ENCODE measurements around the gene PPFIA1.

Gene PPFIA1

GRCh38 chr11:70420496-70420895, 150.0 kb downstream of the PPFIA1 start:
- Mint-ChIP-seq H3K36me3 (no peaks in the 10 kb centered on the region), H3K4me1 (peaks cover 18% of the 10 kb centered on the region), H3K27me3 (peaks cover 66% of the 10 kb centered on the region), H3K4me3 (no peak overlapping the region), H3K9me3 (no peaks in the 10 kb centered on the region), H3K27ac (no peak overlapping the region)
- no peak for ATAC-seq

GRCh38 chr11:70421123-70421522, 150.6 kb downstream of the PPFIA1 start:
- Mint-ChIP-seq H3K36me3 (no peaks in the 10 kb centered on the region), H3K27me3 (peaks cover 66% of the 10 kb centered on the region), H3K4me1 (peaks cover 18% of the 10 kb centered on the region), H3K9me3 (no peaks in the 10 kb centered on the region), H3K4me3 (no peak overlapping the region), H3K27ac (no peak overlapping the region)
- no peak for ATAC-seq

GRCh38 chr11:70422692-70423522, 152.4 kb downstream of the PPFIA1 start:
- peaks cover 60% of the 10 kb centered on the region for H3K27me3 Mint-ChIP-seq
- no peaks in the 10 kb centered on the region for H3K9me3 Mint-ChIP-seq
- ATAC-seq, result no peak
- H3K4me3 Mint-ChIP-seq, result no peak overlapping the region
- no peaks in the 10 kb centered on the region for H3K36me3 Mint-ChIP-seq
- H3K27ac Mint-ChIP-seq, result no peak overlapping the region
- peaks cover 18% of the 10 kb centered on the region for H3K4me1 Mint-ChIP-seq

GRCh38 chr11:70423523-70424505, 153.3 kb downstream of the PPFIA1 start:
- H3K27ac Mint-ChIP-seq, result no peak overlapping the region

GRCh38 chr11:70424765-70425344, 154.4 kb downstream of the PPFIA1 start:
- Mint-ChIP-seq H3K27me3 (peaks cover 74% of the 10 kb centered on the region), H3K9me3 (no peaks in the 10 kb centered on the region)
- peak; percentile 37 for ATAC-seq

More at GRCh38 chr11:70423523-70424505, 153.3 kb downstream of the PPFIA1 start:
- ATAC-seq, result peak; percentile 58
- Mint-ChIP-seq H3K4me1 (peaks cover 18% of the 10 kb centered on the region), H3K36me3 (no peaks in the 10 kb centered on the region), H3K27me3 (peaks cover 69% of the 10 kb centered on the region), H3K4me3 (no peak overlapping the region), H3K9me3 (no peaks in the 10 kb centered on the region)

GRCh38 chr11:70427436-70427835, 156.9 kb downstream of the PPFIA1 start:
- peaks cover 61% of the 10 kb centered on the region for H3K27me3 Mint-ChIP-seq
- peaks cover 18% of the 10 kb centered on the region for H3K4me1 Mint-ChIP-seq

More at GRCh38 chr11:70424765-70425344, 154.4 kb downstream of the PPFIA1 start:
- Mint-ChIP-seq H3K27ac (no peak overlapping the region), H3K36me3 (no peaks in the 10 kb centered on the region), H3K4me3 (no peak overlapping the region), H3K4me1 (peaks cover 18% of the 10 kb centered on the region)

GRCh38 chr11:70428701-70429427, 158.4 kb downstream of the PPFIA1 start:
- peaks cover 14% of the 10 kb centered on the region for H3K4me1 Mint-ChIP-seq
- no peaks in the 10 kb centered on the region for H3K36me3 Mint-ChIP-seq
- no peaks in the 10 kb centered on the region for H3K9me3 Mint-ChIP-seq
- H3K27me3 Mint-ChIP-seq, result peaks cover 60% of the 10 kb centered on the region
- no peak overlapping the region for H3K27ac Mint-ChIP-seq
- ATAC-seq, result no peak
- no peak overlapping the region for H3K4me3 Mint-ChIP-seq

More at GRCh38 chr11:70427436-70427835, 156.9 kb downstream of the PPFIA1 start:
- Mint-ChIP-seq H3K36me3 (no peaks in the 10 kb centered on the region), H3K27ac (no peak overlapping the region), H3K9me3 (no peaks in the 10 kb centered on the region), H3K4me3 (no peak overlapping the region)
- no peak for ATAC-seq

GRCh38 chr11:70429428-70429705, 158.9 kb downstream of the PPFIA1 start:
- peaks cover 13% of the 10 kb centered on the region for H3K4me1 Mint-ChIP-seq
- no peaks in the 10 kb centered on the region for H3K9me3 Mint-ChIP-seq
- H3K27me3 Mint-ChIP-seq, result peaks cover 60% of the 10 kb centered on the region
- H3K27ac Mint-ChIP-seq, result no peak overlapping the region
- H3K36me3 Mint-ChIP-seq, result no peaks in the 10 kb centered on the region
- no peak overlapping the region for H3K4me3 Mint-ChIP-seq
- ATAC-seq, result no peak

GRCh38 chr11:70429724-70430521, 159.4 kb downstream of the PPFIA1 start:
- H3K4me1 Mint-ChIP-seq, result peaks cover 8% of the 10 kb centered on the region
- no peak overlapping the region for H3K4me3 Mint-ChIP-seq
- H3K9me3 Mint-ChIP-seq, result no peaks in the 10 kb centered on the region
- peak; percentile 31 for ATAC-seq
- no peaks in the 10 kb centered on the region for H3K36me3 Mint-ChIP-seq
- peaks cover 60% of the 10 kb centered on the region for H3K27me3 Mint-ChIP-seq
- H3K27ac Mint-ChIP-seq, result no peak overlapping the region

GRCh38 chr11:70430671-70431574, 160.4 kb downstream of the PPFIA1 start:
- no peak for ATAC-seq
- no peaks in the 10 kb centered on the region for H3K36me3 Mint-ChIP-seq
- H3K4me3 Mint-ChIP-seq, result no peak overlapping the region
- peaks cover 6% of the 10 kb centered on the region for H3K4me1 Mint-ChIP-seq
- no peak overlapping the region for H3K27ac Mint-ChIP-seq
- H3K9me3 Mint-ChIP-seq, result no peaks in the 10 kb centered on the region
- H3K27me3 Mint-ChIP-seq, result peaks cover 61% of the 10 kb centered on the region

- no peak for ATAC-seq
- no peaks in the 10 kb centered on the region for H3K9me3 Mint-ChIP-seq
- H3K4me3 Mint-ChIP-seq, result no peak overlapping the region
- H3K36me3 Mint-ChIP-seq, result no peaks in the 10 kb centered on the region
- H3K4me1 Mint-ChIP-seq, result peaks cover 6% of the 10 kb centered on the region
- H3K27ac Mint-ChIP-seq, result no peak overlapping the region
- H3K27me3 Mint-ChIP-seq, result peaks cover 68% of the 10 kb centered on the region
These were observed 161.1 kb downstream of the PPFIA1 start for GRCh38 chr11:70431611-70432010.

GRCh38 chr11:70432065-70432464, 161.6 kb downstream of the PPFIA1 start:
- ATAC-seq, result no peak
- Mint-ChIP-seq H3K27ac (no peak overlapping the region), H3K9me3 (peaks cover under 1% of the 10 kb centered on the region), H3K27me3 (peaks cover 72% of the 10 kb centered on the region), H3K36me3 (no peaks in the 10 kb centered on the region), H3K4me3 (no peak overlapping the region), H3K4me1 (peaks cover 10% of the 10 kb centered on the region)

- Mint-ChIP-seq H3K9me3 (peaks cover 2% of the 10 kb centered on the region), H3K4me1 (peaks cover 15% of the 10 kb centered on the region), H3K4me3 (no peak overlapping the region), H3K27ac (no peak overlapping the region), H3K27me3 (peaks cover 77% of the 10 kb centered on the region), H3K36me3 (no peaks in the 10 kb centered on the region)
- ATAC-seq, result no peak
These were observed 162.1 kb downstream of the PPFIA1 start for GRCh38 chr11:70432580-70432979.
